ENCODE data around the gene FAM53B.

The FAM53B gene

DNA sequence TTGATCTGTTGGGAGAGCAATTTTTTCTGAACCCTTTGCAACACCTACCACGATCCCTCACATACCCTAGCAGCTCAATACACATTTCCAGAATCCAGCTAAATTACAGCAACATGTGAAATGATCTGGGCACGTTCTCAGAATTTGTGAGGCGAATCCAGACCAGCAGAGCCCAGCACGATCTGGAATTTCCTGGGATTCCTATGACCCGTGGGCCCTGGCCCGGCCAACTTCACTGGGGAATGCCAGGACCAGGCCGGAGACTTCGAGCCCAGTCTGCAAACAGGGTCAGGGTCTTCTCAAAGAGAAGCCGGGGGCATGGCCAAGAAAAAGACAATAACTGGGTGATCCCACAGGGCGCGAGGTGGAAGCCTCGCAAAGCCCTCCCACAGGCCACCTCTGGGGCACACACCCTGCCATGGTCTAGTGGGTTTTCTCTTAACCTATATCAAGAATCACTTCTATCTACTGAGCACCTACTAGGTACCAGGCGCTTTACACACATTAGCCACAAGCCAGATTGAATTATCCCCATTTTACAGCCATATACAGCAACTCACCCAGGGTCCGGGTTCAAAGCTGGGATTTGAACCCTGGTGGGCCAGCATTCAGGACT is 33.8 kb downstream of the FAM53B start:
- Histone ChIP-seq H2AFZ (ENCODE audit: low read length) (no peak overlapping the region), H3K4me2 (ENCODE audit: low read depth, low read length) (no peak overlapping the region), H3K9ac (ENCODE audit: low read length) (no peak overlapping the region), H3K27ac (ENCODE audit: low read length) (no peak overlapping the region), H3F3A (ENCODE audit: insufficient read depth, low read length) (no peaks in the 10 kb centered on the region), H4K20me1 (ENCODE audit: insufficient read depth, low read length) (no peaks in the 10 kb centered on the region), H3K79me2 (ENCODE audit: low read length) (peaks cover 57% of the 10 kb centered on the region), H3K9me3 (replicated peaks; ENCODE audit: insufficient read depth, low read length) (no peaks in the 10 kb centered on the region), H3K9me2 (replicated peaks; ENCODE audit: insufficient read depth, low read length) (no peaks in the 10 kb centered on the region), H3K36me3 (replicated peaks; ENCODE audit: insufficient read depth, low read length) (no peaks in the 10 kb centered on the region), H3K4me1 (ENCODE audit: low read length) (no peaks in the 10 kb centered on the region), H3K4me3 (ENCODE audit: low read length) (no peak overlapping the region), H3K27me3 (replicated peaks; ENCODE audit: insufficient read depth, low read length) (no peaks in the 10 kb centered on the region)
- no peak for DNase-seq
- TF ChIP-seq EZH2phosphoT487 (IDR thresholded peaks at IDR 0.05; ENCODE audit: low read length) (no peak), CTCF (IDR thresholded peaks at IDR 0.05; ENCODE audit: low read length) (no peak), EZH2 (optimal IDR thresholded peaks at IDR 0.05; ENCODE audit: low read depth, low read length) (no peak)

GRCh38 chr10:124709861-124710260 is 34.3 kb downstream of the FAM53B start:
- TF ChIP-seq EZH2phosphoT487 (IDR thresholded peaks at IDR 0.05; ENCODE audit: low read length) (no peak), EZH2 (optimal IDR thresholded peaks at IDR 0.05; ENCODE audit: low read depth, low read length) (no peak), CTCF (IDR thresholded peaks at IDR 0.05; ENCODE audit: low read length) (no peak)
- peaks cover 52% of the 10 kb centered on the region for H3K79me2 ChIP-seq (ENCODE audit: low read length)

DNA sequence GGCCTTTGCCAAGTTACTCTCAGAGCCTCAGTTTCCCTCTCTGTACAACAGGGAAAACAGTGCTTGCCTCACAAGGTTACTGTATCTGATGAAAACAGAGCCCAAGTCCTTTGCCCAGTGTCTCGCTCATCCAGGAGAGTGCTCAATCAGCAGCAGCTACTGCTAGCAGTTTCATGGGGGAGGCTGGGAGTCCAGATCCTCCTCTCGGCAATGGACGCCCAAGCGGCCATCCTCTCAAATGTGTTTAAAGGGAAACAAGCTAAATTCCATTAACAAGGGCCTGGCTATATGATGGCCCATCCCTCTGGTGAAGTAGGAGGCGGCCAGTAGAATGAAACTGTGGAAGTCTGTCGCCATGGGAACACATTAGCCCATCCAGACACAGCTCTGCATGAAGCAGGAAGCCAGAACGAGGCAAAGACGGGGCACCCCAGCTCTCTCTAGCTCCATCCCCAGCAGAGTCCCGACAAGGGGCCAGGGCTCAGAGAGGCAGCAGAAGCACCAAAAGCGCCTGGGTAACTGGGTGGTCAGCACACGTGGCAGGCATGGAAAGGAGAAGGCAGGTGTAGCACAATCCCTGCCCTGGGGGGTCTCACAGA is 35.2 kb downstream of the FAM53B start:
- no peak for DNase-seq
- Histone ChIP-seq H3K4me1 (ENCODE audit: low read length) (no peaks in the 10 kb centered on the region), H3K4me2 (ENCODE audit: low read depth, low read length) (no peak overlapping the region), H3K79me2 (ENCODE audit: low read length) (peaks cover 50% of the 10 kb centered on the region), H4K20me1 (ENCODE audit: insufficient read depth, low read length) (no peaks in the 10 kb centered on the region), H3F3A (ENCODE audit: insufficient read depth, low read length) (no peaks in the 10 kb centered on the region), H2AFZ (ENCODE audit: low read length) (no peak overlapping the region), H3K36me3 (replicated peaks; ENCODE audit: insufficient read depth, low read length) (no peaks in the 10 kb centered on the region), H3K27ac (ENCODE audit: low read length) (no peak overlapping the region), H3K4me3 (ENCODE audit: low read length) (no peak overlapping the region), H3K9ac (ENCODE audit: low read length) (no peak overlapping the region), H3K27me3 (replicated peaks; ENCODE audit: insufficient read depth, low read length) (no peaks in the 10 kb centered on the region), H3K9me3 (replicated peaks; ENCODE audit: insufficient read depth, low read length) (no peaks in the 10 kb centered on the region), H3K9me2 (replicated peaks; ENCODE audit: insufficient read depth, low read length) (no peaks in the 10 kb centered on the region)
- no peak for TF ChIP-seq CTCF (IDR thresholded peaks at IDR 0.05; ENCODE audit: low read length)
- TF ChIP-seq EZH2 (optimal IDR thresholded peaks at IDR 0.05; ENCODE audit: low read depth, low read length) = no peak
- TF ChIP-seq EZH2phosphoT487 (IDR thresholded peaks at IDR 0.05; ENCODE audit: low read length) = no peak

More at GRCh38 chr10:124709861-124710260, 34.3 kb downstream of the FAM53B start:
- no peak for DNase-seq
- H3K36me3 ChIP-seq (replicated peaks; ENCODE audit: insufficient read depth, low read length) = no peaks in the 10 kb centered on the region
- H3F3A ChIP-seq (ENCODE audit: insufficient read depth, low read length) = no peaks in the 10 kb centered on the region
- no peaks in the 10 kb centered on the region for H4K20me1 ChIP-seq (ENCODE audit: insufficient read depth, low read length)
- no peak overlapping the region for H2AFZ ChIP-seq (ENCODE audit: low read length)
- no peak overlapping the region for H3K4me2 ChIP-seq (ENCODE audit: low read depth, low read length)
- no peaks in the 10 kb centered on the region for H3K27me3 ChIP-seq (replicated peaks; ENCODE audit: insufficient read depth, low read length)
- H3K9me3 ChIP-seq (replicated peaks; ENCODE audit: insufficient read depth, low read length) = no peaks in the 10 kb centered on the region
- no peaks in the 10 kb centered on the region for H3K9me2 ChIP-seq (replicated peaks; ENCODE audit: insufficient read depth, low read length)
- no peak overlapping the region for H3K27ac ChIP-seq (ENCODE audit: low read length)
- no peak overlapping the region for H3K4me3 ChIP-seq (ENCODE audit: low read length)
- H3K4me1 ChIP-seq (ENCODE audit: low read length) = no peaks in the 10 kb centered on the region
- no peak overlapping the region for H3K9ac ChIP-seq (ENCODE audit: low read length)

Data from MM.1S (cell line).